Activated T-cell treated with anti-CD3 and anti-CD28 coated beads, Interleukin-2, amount 50 U/mL, for 72 hours (primary cell): ENCODE results near the gene KMT2C. TPM values are rescaled to one million over a fixed set of nuclear protein-coding genes. Genes with fewer than 3 reads are reported as not detected.
"Not testable (repeated sequence)": the region's sequence is repeated elsewhere in the genome, so short reads cannot be mapped to it uniquely, and the experiment has no call there.

Experiments
- ATAC-seq, 2 donors: fragments of 150-1000 bp; cut with Tn5 transposase; replicated peaks in 1 of 2; 2 replicates each; pipeline ENCODE4 v1.10.0; 2021; ENCODE audit warnings: moderate library complexity in 2 of 2, mild to moderate bottlenecking in 1 of 2
- DNase-seq, 2 donors: peaks; one replicate each; pipeline ENCODE4 v3.0.0; 2021 to 2022; ENCODE audit warnings: mixed read lengths in 1 of 2
- H3K27ac Mint-ChIP-seq: one replicate; pipeline ENCODE4 v1.8.0; 2022; ENCODE audit warnings: mild to moderate bottlenecking, moderate library complexity, mixed read lengths
- H3K27me3 Mint-ChIP-seq: one replicate; pipeline ENCODE4 v1.8.0; 2022; ENCODE audit warnings: low read depth, mixed read lengths
- H3K36me3 Mint-ChIP-seq, 2 donors: one replicate each; pipeline ENCODE4 v1.8.0; 2022; ENCODE audit warnings: mixed read lengths in 2 of 2, mild to moderate bottlenecking in 1 of 2; ENCODE audit not compliant: insufficient read depth in 2 of 2
- H3K4me1 Mint-ChIP-seq: one replicate; pipeline ENCODE4 v1.8.0; 2022; ENCODE audit warnings: low read depth, mixed read lengths
- H3K4me3 Mint-ChIP-seq, 2 donors: one replicate each; pipeline ENCODE4 v1.8.0; 2022; ENCODE audit warnings: mild to moderate bottlenecking in 2 of 2, mixed read lengths in 2 of 2, moderate library complexity in 2 of 2
- H3K9me3 Mint-ChIP-seq, 2 donors: one replicate each; pipeline ENCODE4 v1.8.0; 2022; ENCODE audit warnings: mixed read lengths in 2 of 2
- total RNA-seq, 2 donors: library from RNA; stranded (reverse); gene quantifications; one replicate each; pipeline ENCODE4 v1.2.3, GENCODE V29; 2022

The KMT2C gene
- total RNA-seq, 2 donors from 2014 or later: 55.6 to 60.2 TPM

DNA sequence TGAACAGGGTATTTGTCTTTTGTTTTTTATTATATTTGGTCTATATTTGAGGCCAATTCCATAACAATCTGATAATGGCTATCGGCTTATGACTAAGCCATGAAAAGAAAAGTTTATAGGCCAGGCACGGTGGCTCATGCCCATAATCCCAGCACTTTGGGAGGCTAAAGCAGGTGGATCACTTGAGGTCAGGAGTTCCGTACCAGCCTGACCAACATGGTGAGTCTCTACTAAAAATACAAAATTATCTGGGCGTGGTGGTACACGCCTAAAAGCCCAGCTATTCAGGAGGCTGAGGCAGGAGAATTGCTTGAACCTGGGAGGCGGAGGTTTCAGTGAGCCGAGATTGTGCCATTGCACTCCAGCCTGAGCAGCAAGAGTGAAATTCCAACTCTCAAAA lies 227.0 kb downstream of the KMT2C start:
- H3K4me3 Mint-ChIP-seq, DNase-seq, H3K27ac Mint-ChIP-seq, H3K9me3 Mint-ChIP-seq, H3K36me3 Mint-ChIP-seq, ATAC-seq, H3K27me3 Mint-ChIP-seq, H3K4me1 Mint-ChIP-seq: not testable (repeated sequence)

DNA sequence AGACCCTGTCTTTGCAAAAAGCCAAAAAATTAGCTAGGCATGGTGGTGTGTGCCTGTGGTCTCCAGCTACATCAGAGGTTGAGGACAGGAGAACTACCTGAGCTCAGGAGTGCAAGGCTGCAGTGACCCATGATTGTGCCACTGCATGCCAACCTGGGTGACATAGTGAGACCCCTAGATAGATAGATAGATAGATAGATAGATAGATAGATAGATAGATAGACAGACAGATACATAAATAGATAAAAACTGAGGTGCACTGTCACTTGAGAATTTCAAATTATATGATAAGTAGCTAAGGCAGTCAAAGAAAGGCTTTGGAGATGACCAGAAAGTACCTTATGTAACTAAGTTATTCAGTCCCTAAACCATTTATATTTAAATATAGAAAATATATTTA lies 231.4 kb downstream of the KMT2C start:
- H3K9me3 Mint-ChIP-seq, H3K27ac Mint-ChIP-seq, H3K4me1 Mint-ChIP-seq, DNase-seq, ATAC-seq, H3K27me3 Mint-ChIP-seq, H3K4me3 Mint-ChIP-seq, H3K36me3 Mint-ChIP-seq: not testable (repeated sequence)

GRCh38 chr7:152203095-152203494 lies 232.7 kb downstream of the KMT2C start:
- Mint-ChIP-seq H3K9me3 (no peaks in the 10 kb centered on the region), H3K4me3 (no peak overlapping the region), H3K27ac (no peak overlapping the region), H3K4me1 (no peaks in the 10 kb centered on the region), H3K36me3 (peaks cover 0 to 3% of the 10 kb centered on the region in 2 donors), H3K27me3 (no peaks in the 10 kb centered on the region)
- DNase-seq (no peak), ATAC-seq (no peak)

DNA sequence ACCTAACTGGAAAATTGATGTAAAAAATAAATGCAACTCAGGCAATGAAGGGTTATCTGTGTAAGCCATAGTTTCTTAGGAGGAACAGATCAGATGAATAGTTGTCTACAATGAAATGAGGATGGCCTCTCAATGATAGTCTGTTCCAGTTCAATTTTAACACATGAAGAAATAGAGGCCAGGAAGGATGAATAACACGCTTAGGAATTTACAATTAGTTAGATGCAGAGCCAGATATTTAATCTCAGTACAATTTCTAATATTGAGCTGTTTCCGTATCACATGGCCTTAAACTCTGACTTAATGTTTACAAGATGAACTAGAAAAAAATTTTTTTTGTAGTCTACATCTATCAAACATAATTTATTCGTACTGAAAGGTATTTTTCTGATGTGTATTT lies 233.7 kb downstream of the KMT2C start:
- H3K27me3 Mint-ChIP-seq: no peaks in the 10 kb centered on the region
- no peak overlapping the region for H3K4me3 Mint-ChIP-seq
- H3K4me1 Mint-ChIP-seq: no peaks in the 10 kb centered on the region
- peaks cover 0 to 7% of the 10 kb centered on the region in 2 donors for H3K36me3 Mint-ChIP-seq
- ATAC-seq (no peak), DNase-seq (no peak)
- no peaks in the 10 kb centered on the region for H3K9me3 Mint-ChIP-seq
- H3K27ac Mint-ChIP-seq: peak overlapping the region; percentile 66

- Mint-ChIP-seq H3K9me3 (no peaks in the 10 kb centered on the region), H3K4me3 (no peak overlapping the region), H3K36me3 (peaks cover 4 to 18% of the 10 kb centered on the region in 2 donors), H3K4me1 (no peaks in the 10 kb centered on the region), H3K27ac (no peak overlapping the region), H3K27me3 (no peaks in the 10 kb centered on the region)
- DNase-seq: no peak
- ATAC-seq: no peak
Measured at GRCh38 chr7:152200395-152200794, 235.4 kb downstream of the KMT2C start.

DNA sequence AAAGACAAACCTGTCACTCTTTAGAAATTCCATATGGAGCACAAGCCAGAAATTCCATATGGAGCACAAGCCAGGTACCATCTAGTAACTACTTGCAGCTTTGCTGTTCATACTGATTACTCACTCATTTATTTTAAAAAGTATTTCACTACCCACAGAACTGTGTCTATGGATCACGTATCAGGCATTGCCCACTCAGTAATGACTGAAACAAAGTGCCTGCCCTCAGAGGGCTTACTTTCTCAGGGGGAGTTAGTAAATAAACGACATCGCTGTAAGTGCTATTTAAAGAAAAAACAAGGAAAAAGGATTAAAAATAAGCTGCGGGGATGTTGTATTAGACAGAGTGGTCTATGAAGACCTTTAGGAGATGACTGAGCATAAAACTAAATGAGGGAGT lies 239.4 kb downstream of the KMT2C start:
- H3K27ac Mint-ChIP-seq: peak overlapping the region; percentile 2
- ATAC-seq: no peak

GRCh38 chr7:152193880-152194279 lies 241.9 kb downstream of the KMT2C start:
- H3K4me1 Mint-ChIP-seq: no peaks in the 10 kb centered on the region
- DNase-seq: no peak
- no peak overlapping the region for H3K27ac Mint-ChIP-seq
- H3K36me3 Mint-ChIP-seq: peaks cover 10 to 38% of the 10 kb centered on the region in 2 donors
- H3K4me3 Mint-ChIP-seq: no peak overlapping the region
- no peak for ATAC-seq
- no peaks in the 10 kb centered on the region for H3K9me3 Mint-ChIP-seq
- H3K27me3 Mint-ChIP-seq: no peaks in the 10 kb centered on the region

More for the DNA sequence above, 239.4 kb downstream of the KMT2C start:
- no peaks in the 10 kb centered on the region for H3K27me3 Mint-ChIP-seq
- H3K9me3 Mint-ChIP-seq: no peaks in the 10 kb centered on the region
- H3K4me3 Mint-ChIP-seq: no peak overlapping the region
- H3K36me3 Mint-ChIP-seq: peaks cover 10 to 34% of the 10 kb centered on the region in 2 donors
- H3K4me1 Mint-ChIP-seq: no peaks in the 10 kb centered on the region
- DNase-seq: no peak

DNA sequence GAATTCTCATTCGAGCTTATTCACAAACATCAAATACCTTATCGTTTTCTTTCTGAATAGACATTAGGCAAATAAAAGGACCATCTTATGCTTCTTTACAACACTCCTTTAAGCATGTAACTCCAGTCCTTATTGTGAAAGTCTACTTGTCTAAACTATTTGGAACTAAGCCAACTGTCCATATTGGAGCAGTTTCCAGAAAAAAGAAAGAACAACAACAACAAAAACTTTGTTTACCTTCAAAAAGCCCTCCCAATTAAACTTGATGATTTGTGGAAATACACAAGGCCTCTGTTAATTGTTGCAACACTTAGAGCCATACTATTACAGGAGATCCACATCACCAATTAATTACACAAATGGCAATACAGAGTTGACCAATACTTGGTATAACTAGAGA lies 246.7 kb downstream of the KMT2C start:
- no peaks in the 10 kb centered on the region for H3K27me3 Mint-ChIP-seq
- ATAC-seq: no peak
- H3K36me3 Mint-ChIP-seq: peaks cover 3 to 23% of the 10 kb centered on the region in 2 donors
- no peak for DNase-seq
- no peaks in the 10 kb centered on the region for H3K4me1 Mint-ChIP-seq
- H3K9me3 Mint-ChIP-seq: no peaks in the 10 kb centered on the region
- no peak overlapping the region for H3K4me3 Mint-ChIP-seq
- no peak overlapping the region for H3K27ac Mint-ChIP-seq

GRCh38 chr7:152185558-152185957 lies 250.2 kb downstream of the KMT2C start:
- H3K27me3 Mint-ChIP-seq: no peaks in the 10 kb centered on the region
- H3K27ac Mint-ChIP-seq: no peak overlapping the region
- peaks cover 11 to 24% of the 10 kb centered on the region in 2 donors for H3K36me3 Mint-ChIP-seq
- H3K4me1 Mint-ChIP-seq: no peaks in the 10 kb centered on the region
- DNase-seq (no peak), ATAC-seq (no peak)
- no peak overlapping the region for H3K4me3 Mint-ChIP-seq
- H3K9me3 Mint-ChIP-seq: no peaks in the 10 kb centered on the region

GRCh38 chr7:152180587-152180986 lies 255.2 kb downstream of the KMT2C start:
- Mint-ChIP-seq H3K36me3 (peaks cover 15 to 40% of the 10 kb centered on the region in 2 donors), H3K27me3 (no peaks in the 10 kb centered on the region), H3K27ac (peak overlapping the region; percentile 44), H3K4me1 (peaks cover 7% of the 10 kb centered on the region), H3K4me3 (no peak overlapping the region), H3K9me3 (no peaks in the 10 kb centered on the region)
- ATAC-seq: no peak
- DNase-seq: no peak

DNA sequence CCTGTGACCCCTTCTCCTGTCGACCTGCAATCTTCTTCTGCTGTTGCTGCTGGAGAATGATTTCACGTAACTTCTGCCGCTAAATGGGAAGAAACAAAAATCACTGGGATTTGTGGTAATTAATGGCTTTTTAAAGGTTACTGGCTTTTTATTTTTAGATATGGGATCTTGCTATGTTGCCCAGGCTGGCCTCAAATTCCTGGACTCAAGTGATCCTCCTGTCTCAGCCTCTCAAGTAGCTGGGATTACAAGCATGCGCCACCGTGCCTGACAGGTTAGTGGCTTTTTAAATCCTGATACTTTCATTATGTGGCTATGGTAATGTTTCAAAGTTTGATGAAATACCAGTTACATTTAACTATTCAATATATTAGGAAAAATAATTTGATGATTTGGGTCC lies 255.8 kb downstream of the KMT2C start:
- peaks cover 15 to 40% of the 10 kb centered on the region in 2 donors for H3K36me3 Mint-ChIP-seq
- no peaks in the 10 kb centered on the region for H3K9me3 Mint-ChIP-seq
- no peaks in the 10 kb centered on the region for H3K27me3 Mint-ChIP-seq
- no peak overlapping the region for H3K4me3 Mint-ChIP-seq
- ATAC-seq: no peak
- no peak overlapping the region for H3K27ac Mint-ChIP-seq
- DNase-seq: no peak
- H3K4me1 Mint-ChIP-seq: peaks cover 7% of the 10 kb centered on the region

DNA sequence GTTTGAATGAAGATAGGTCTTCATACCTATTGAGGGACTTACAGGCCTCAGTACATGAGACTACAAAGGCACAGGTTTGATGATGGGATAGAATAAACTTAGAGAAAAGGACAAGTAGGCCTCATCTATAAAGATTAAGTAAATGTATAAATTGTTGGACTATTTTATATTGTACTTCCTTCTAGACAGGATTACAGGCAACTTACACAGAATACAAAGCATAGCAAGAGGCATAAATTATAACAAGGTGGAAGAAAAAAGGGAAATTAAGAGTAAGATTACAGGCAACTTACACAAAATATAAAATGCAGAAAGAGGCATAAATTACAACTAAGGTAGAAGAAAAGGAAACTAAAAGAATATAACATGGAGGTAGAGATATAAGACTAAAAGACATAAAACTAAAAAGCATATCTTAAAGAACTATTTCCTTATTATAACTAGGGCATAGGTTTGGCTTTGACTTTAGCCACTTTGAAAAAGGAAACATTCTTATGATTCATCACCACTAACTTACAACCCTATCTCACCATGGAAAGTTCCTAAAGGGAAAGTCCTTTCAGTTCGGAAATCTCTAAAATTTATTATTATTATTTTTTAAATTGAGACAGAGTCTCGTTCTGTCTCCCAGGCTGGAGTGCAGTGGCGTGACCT lies 257.3 kb downstream of the KMT2C start:
- no peak for ATAC-seq
- Mint-ChIP-seq H3K27me3 (no peaks in the 10 kb centered on the region), H3K9me3 (no peaks in the 10 kb centered on the region), H3K27ac (peak overlapping the region; percentile 94), H3K4me1 (peaks cover 7% of the 10 kb centered on the region), H3K4me3 (no peak overlapping the region), H3K36me3 (peaks cover 15 to 40% of the 10 kb centered on the region in 2 donors)
- DNase-seq: no peak

DNA sequence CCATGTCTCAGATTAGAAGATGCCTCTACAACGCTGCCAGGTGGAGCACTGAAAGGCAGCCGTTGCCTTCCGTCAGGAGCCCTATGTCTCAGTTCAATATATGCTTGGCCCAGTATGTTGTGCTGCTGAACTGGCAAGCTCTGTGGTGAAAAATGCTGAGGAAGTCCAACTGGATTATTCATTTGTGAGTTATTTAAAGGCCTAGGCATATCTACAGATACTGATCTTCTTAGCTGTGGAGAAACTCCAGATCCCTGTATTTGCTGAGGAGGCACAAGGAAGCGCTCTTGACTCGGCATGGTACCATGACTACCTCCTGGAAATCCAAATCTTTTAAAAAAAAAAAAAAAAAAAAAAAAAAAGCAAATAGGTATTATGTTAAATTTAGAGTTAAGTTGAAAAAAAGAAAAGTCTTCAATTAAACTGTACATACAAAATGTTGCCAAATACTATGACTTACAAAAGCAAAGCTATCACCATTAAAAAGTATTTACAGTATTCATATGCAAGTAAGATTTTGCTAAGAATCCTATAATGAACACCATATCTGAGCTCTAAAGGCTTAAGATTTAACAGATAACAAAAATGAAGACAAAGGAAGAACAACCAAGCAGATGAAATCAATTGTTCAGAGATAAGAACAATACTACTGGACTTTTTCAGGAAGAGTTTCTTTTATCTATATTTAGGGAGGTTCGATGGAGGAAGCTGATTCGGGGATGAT lies 258.0 kb downstream of the KMT2C start:
- no peak for DNase-seq
- Mint-ChIP-seq H3K27ac (peak overlapping the region; percentile 94), H3K4me1 (peaks cover 7% of the 10 kb centered on the region), H3K4me3 (no peak overlapping the region), H3K27me3 (no peaks in the 10 kb centered on the region), H3K9me3 (no peaks in the 10 kb centered on the region), H3K36me3 (peaks cover 15 to 36% of the 10 kb centered on the region in 2 donors)
- no peak for ATAC-seq

GRCh38 chr7:152176797-152177196 lies 259.0 kb downstream of the KMT2C start:
- Mint-ChIP-seq H3K4me1 (peaks cover 7% of the 10 kb centered on the region), H3K27me3 (no peaks in the 10 kb centered on the region), H3K9me3 (no peaks in the 10 kb centered on the region), H3K36me3 (peaks cover 11 to 29% of the 10 kb centered on the region in 2 donors), H3K4me3 (no peak overlapping the region), H3K27ac (no peak overlapping the region)
- DNase-seq (no peak), ATAC-seq (no peak)
